HG03354 (cell line): ENCODE measurements around the gene FSTL3.

Experiments used
- ATAC-seq: cut with Tn5 transposase; IDR thresholded peaks from one replicate; pipeline ENCODE4 v1.9.1; 2021; ENCODE audit warnings: mild to moderate bottlenecking; ENCODE audit not compliant: unreplicated experiment, poor library complexity, severe bottlenecking

FSTL3 gene

GRCh38 chr19:644363-644762 lies 31.8 kb upstream of the FSTL3 start:
- no peak for ATAC-seq

GRCh38 chr19:644789-645188 lies 31.4 kb upstream of the FSTL3 start:
- ATAC-seq: no peak

- no peak for ATAC-seq
These were observed 30.0 kb upstream of the FSTL3 start for GRCh38 chr19:645912-646778.

- no peak for ATAC-seq
These were observed 29.2 kb upstream of the FSTL3 start for GRCh38 chr19:646779-647565.

GRCh38 chr19:647566-648284 lies 28.5 kb upstream of the FSTL3 start:
- ATAC-seq: no peak

- no peak for ATAC-seq
These were observed 27.9 kb upstream of the FSTL3 start for GRCh38 chr19:648305-648704.

GRCh38 chr19:648904-649801 lies 27.0 kb upstream of the FSTL3 start:
- no peak for ATAC-seq

- ATAC-seq: no peak
These were observed 26.1 kb upstream of the FSTL3 start for GRCh38 chr19:650121-650520.

GRCh38 chr19:651114-651818 lies 24.9 kb upstream of the FSTL3 start:
- ATAC-seq: no peak

GRCh38 chr19:651991-652390 lies 24.2 kb upstream of the FSTL3 start:
- ATAC-seq: no peak

- ATAC-seq: no peak
These were observed 23.5 kb upstream of the FSTL3 start for GRCh38 chr19:652467-653389.

GRCh38 chr19:653425-653824 lies 22.8 kb upstream of the FSTL3 start:
- no peak for ATAC-seq

GRCh38 chr19:655691-656090 lies 20.5 kb upstream of the FSTL3 start:
- ATAC-seq: no peak

- no peak for ATAC-seq
These were observed 19.2 kb upstream of the FSTL3 start for GRCh38 chr19:656751-657559.

- ATAC-seq: no peak
These were observed 18.6 kb upstream of the FSTL3 start for GRCh38 chr19:657611-658010.

- no peak for ATAC-seq
These were observed 17.9 kb upstream of the FSTL3 start for GRCh38 chr19:658059-658839.
